ENCODE data around the gene BCL3.
"Not testable (repeated sequence)": the region's sequence is repeated elsewhere in the genome, so short reads cannot be mapped to it uniquely, and the experiment has no call there.

BCL3 gene

DNA sequence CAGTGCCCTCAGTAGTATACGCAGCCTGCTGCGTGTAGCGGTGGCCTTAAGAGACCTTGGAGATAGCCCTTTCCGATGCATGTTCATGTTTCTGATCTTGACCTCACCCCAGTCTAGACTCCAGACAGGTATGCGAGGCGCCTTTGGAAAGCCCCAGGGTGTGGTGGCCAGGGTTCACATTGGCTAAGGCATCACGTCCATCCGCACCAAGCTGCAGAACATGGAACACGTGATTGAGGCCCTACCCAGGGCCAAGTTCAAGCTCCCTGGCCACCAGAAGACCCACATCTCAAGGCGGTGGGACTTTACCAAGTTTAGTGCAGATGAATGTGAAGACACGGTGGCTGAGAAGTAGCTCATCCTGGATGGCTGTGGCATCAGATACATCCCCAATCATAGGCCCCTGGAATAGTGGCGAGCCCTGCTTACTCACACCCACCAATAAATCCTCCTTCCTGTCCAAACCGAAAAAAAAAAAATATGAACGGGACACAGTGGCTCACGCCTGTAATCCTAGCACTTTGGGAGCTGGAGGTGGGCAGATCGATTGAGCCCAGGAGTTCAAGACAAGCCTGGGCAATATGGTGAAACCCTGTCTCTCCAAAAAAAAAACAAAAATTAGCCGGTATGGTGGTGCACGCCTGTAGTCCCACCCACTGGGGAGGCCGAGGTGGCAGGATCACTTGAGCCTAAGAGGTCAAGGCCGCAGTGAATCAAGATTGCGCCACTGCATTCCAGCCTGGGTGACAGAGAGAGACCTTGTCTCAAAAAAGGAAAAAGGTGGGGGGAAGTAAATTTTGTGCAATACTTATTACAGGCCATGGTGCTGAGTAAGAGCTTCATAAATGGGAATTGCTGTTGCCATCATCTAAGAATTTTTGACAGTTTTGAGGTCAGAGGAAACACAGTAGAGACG is 16.8 kb downstream of the BCL3 start:
- no peak for DNase-seq (ENCODE audit: low spot score)
- TF ChIP-seq, protein P1, sequence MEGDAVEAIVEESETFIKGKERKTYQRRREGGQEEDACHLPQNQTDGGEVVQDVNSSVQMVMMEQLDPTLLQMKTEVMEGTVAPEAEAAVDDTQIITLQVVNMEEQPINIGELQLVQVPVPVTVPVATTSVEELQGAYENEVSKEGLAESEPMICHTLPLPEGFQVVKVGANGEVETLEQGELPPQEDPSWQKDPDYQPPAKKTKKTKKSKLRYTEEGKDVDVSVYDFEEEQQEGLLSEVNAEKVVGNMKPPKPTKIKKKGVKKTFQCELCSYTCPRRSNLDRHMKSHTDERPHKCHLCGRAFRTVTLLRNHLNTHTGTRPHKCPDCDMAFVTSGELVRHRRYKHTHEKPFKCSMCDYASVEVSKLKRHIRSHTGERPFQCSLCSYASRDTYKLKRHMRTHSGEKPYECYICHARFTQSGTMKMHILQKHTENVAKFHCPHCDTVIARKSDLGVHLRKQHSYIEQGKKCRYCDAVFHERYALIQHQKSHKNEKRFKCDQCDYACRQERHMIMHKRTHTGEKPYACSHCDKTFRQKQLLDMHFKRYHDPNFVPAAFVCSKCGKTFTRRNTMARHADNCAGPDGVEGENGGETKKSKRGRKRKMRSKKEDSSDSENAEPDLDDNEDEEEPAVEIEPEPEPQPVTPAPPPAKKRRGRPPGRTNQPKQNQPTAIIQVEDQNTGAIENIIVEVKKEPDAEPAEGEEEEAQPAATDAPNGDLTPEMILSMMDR (IDR thresholded peaks at IDR 0.05; ENCODE audit: extremely low read depth, missing control alignments) = no peak

DNA sequence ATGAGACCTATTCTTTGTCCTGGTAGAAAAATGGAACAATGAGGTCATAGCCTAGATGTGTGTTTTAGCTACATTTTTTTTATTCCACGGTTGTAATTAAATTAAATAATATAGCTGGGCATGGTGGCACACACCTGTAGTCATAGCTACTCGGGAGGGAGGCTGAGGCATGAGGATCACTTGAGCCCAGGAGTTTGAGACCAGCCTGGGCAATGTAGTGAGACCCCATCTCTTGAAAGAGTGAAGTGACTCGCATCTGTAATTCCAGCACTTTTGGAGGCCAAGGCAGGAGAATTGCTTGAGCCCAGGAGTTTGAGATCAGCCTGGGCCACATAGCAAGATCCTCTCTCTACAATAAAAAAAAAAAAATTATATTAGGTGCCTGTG is 17.4 kb downstream of the BCL3 start:
- DNase-seq (ENCODE audit: low spot score) = no peak
- TF ChIP-seq, protein P1 (IDR thresholded peaks at IDR 0.05; ENCODE audit: extremely low read depth, missing control alignments) = no peak

DNA sequence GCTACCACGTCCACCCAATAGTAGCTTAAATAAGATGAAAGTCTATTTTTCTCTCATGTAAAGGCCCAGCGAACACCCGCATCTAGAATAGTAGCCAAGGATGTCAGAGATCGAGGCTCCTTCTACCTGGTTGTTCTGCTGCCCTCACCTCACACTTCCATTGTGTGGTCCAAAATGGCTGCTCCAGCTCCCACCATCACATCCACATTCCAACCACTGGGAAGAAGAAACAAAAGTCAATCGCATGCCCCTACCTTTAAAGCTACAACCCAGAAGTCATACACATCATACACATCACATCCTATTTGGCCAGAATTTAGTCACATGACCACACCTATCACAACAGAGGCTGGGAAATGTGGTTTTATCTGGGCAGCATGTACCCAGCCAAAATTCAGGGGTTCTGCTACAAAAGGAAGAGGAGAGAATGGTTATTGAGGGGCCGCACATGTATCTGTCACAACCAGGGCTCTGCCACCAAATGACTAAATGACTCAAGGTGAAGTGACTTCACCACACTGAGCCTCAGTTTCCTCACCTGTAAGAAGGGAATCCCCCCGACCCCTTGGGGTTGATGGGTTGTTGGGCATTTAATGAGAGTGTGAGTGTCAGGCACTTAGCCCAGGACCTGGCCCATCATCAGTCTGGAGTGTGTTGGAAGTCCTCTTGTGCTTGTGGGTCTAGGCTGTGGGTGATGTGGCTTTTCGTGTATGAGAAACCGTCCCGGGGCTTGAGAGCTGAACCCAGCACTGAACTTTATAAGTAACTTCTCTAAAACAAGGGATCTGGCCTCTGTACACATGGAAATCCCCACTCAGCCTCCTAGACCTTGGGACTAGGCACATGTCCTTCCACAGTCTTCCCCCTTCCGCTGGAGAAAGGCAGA is 19.0 kb downstream of the BCL3 start:
- TF ChIP-seq, protein P1 (IDR thresholded peaks at IDR 0.05; ENCODE audit: extremely low read depth, missing control alignments) = no peak
- DNase-seq (ENCODE audit: low spot score) = no peak

DNA sequence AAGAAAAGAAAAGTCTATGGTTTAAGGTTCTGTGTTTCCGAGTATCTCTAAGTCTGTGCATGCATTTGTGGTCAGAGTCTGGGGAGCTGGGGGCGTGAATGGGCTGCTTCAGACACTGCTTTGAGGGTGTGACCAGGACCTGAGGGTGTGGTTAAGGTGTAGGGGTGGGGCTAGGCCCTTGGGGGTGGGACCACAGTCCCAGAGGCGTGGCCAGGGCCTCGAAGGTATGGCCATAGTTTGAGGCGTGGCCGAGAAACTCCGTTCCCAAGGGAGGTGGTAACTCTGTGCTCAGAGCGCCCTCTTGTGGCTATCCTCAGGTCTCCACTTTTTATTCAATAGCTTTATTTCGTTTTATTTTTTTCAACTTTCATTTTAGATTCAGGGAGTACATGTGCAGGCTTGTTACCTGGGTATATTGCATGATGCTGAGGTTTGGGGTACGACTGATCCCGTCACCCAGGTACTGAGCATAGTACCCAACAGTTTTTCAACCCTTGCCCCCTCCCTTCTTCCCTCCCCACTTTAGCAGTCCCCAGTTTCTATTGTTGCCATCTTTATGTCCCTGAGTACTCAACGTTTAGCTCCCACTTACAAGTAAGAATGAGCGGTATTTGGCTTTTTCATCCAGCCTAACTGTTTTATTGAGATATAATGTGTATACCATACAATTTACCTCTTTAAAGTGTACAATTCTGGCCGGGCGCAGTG is 22.2 kb downstream of the BCL3 start:
- TF ChIP-seq, protein P1 (IDR thresholded peaks at IDR 0.05; ENCODE audit: extremely low read depth, missing control alignments) = peak; percentile 43
- peak; percentile 99 for DNase-seq (ENCODE audit: low spot score)

DNA sequence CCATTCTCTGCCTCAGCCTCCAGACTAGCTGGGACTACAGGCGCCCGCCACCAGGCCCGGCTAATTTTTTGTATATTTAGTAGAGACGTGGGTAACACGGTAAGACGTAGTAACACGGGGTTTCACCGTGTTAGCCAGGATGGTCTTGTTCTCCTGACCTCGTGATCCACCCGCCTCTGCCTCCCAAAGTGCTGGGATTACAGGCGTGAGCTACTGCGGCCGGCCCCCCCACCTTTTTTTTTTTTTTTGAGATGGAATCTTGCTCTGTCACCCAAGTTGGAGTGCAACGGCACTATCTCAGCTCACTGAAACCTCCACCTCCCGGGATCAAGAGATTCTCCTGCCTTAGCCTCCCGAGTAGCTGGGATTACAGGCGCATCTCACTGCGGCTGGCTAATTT is 23.6 kb downstream of the BCL3 start:
- not testable (repeated sequence) for DNase-seq (ENCODE audit: low spot score)

DNA sequence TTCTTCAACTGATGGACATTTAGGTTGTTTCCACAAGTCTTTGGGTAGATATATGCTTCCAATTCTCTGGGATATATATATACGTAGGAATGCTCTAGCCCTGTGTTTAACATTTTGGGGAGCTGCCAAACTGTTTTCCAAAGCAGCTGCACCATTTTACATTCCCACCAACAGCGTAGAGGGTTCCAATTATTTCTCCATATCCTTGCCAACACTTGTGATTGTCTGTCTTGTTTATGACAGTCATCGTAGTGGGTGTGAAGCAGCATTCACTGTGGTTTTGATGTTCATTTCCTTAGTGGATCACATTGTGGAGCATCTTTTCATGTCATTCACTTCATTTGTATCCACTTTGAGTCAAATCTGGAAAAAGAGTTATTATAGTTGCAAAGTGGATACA is 24.5 kb downstream of the BCL3 start:
- DNase-seq (ENCODE audit: low spot score) = no peak
- TF ChIP-seq, protein P1 (IDR thresholded peaks at IDR 0.05; ENCODE audit: extremely low read depth, missing control alignments) = no peak

DNA sequence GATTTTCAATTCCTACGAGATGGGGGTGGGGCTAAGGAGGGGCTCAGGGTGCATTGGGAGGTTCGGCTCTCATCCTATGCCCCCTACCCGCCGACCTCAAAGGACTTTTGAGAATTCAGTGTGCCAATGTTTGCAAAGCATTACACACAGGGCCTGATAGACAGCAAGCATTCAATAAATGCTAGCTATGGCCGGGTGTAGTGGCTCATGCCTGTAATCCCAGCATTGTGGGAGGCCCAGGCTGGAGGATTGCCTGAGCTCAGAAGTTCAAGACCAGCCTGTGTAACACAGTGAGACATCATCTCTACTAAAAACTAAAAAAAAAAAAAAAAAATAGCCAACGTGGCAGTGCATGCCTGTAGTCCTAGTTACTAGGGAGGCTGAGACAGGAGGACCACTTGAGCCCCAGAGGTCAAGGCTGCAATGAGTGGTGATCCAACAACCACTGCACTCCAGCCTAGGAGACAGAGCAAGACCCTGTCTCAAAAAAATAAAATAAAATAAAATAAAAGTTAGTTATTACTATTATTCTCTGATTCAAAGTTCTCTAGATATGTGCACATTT is 27.2 kb downstream of the BCL3 start:
- no peak for DNase-seq (ENCODE audit: low spot score)

More for the DNA sequence above, 27.2 kb downstream of the BCL3 start:
- TF ChIP-seq, protein P1 (IDR thresholded peaks at IDR 0.05; ENCODE audit: extremely low read depth, missing control alignments) = no peak
